ENCODE results near the gene GGT5.

Gene GGT5

GRCh38 chr22:24179478-24180210 is 65.2 kb downstream of the GGT5 start:
- H2AFZ ChIP-seq (ENCODE audit: low read length), result no peak overlapping the region
- no peaks in the 10 kb centered on the region for H3K9me3 ChIP-seq (replicated peaks; ENCODE audit: insufficient read depth, low read length)
- no peak overlapping the region for H3K27ac ChIP-seq (ENCODE audit: low read length)
- no peak overlapping the region for H3K4me3 ChIP-seq (ENCODE audit: low read length)
- no peaks in the 10 kb centered on the region for H3K36me3 ChIP-seq (replicated peaks; ENCODE audit: insufficient read depth, low read length)
- no peaks in the 10 kb centered on the region for H4K20me1 ChIP-seq (ENCODE audit: insufficient read depth, low read length)
- no peak overlapping the region for H3K4me2 ChIP-seq (ENCODE audit: low read depth, low read length)
- no peaks in the 10 kb centered on the region for H3K4me1 ChIP-seq (ENCODE audit: low read length)
- no peaks in the 10 kb centered on the region for H3F3A ChIP-seq (ENCODE audit: insufficient read depth, low read length)
- TF ChIP-seq EZH2phosphoT487 (IDR thresholded peaks at IDR 0.05; ENCODE audit: low read length), result no peak
- no peak for TF ChIP-seq CTCF (IDR thresholded peaks at IDR 0.05; ENCODE audit: low read length)
- TF ChIP-seq EZH2 (optimal IDR thresholded peaks at IDR 0.05; ENCODE audit: low read depth, low read length), result no peak
- H3K27me3 ChIP-seq (replicated peaks; ENCODE audit: insufficient read depth, low read length), result no peaks in the 10 kb centered on the region
- no peaks in the 10 kb centered on the region for H3K79me2 ChIP-seq (ENCODE audit: low read length)
- no peak for DNase-seq
- no peaks in the 10 kb centered on the region for H3K9me2 ChIP-seq (replicated peaks; ENCODE audit: insufficient read depth, low read length)
- H3K9ac ChIP-seq (ENCODE audit: low read length), result no peak overlapping the region

DNA sequence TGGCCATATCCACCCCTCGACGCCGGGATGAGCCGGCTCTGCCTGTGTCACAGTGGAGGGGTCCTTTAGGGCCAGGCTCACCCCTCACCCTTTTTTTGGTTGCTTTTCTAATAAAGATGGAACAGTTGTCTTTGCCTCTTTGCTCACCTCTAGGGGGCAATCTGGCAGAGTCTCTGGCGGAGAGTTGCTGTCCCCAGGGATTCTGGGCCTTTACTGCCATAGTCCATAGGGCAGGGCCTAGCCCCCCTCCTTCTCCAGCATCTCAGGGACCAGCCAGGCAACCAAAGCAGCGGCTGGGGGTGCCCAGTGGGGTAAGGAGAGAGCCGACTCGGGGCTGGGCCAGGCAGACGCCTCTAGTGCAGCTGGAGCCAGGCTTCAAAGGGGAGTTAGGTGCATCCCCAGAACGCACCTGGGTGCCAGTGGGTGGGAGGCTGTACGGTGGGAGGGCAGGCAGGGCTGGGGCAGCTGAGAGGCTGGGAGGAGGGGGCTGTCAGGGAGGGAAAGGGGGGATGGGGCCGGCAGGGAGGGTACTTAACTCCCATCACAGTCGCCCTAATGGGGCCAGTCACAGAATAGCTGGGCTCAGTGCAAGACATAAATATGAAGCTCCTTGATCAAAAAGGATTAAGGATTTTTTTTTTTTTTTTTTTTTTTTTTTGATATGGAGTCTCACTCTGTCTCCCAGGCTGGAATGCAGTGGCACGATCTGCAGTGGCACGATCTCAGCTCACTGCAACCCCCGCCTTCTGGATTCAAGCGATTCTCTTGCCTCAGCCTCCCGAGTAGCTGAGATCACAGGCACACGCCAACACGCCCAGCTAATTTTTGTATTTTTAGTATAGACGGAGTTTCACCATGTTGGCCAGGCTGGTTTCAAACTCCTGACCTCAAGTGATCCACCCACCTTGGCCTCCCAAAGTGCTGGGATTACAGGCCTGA is 66.1 kb downstream of the GGT5 start:
- Histone ChIP-seq H3K9me2 (replicated peaks; ENCODE audit: insufficient read depth, low read length) (no peaks in the 10 kb centered on the region), H3K27me3 (replicated peaks; ENCODE audit: insufficient read depth, low read length) (no peaks in the 10 kb centered on the region), H3F3A (ENCODE audit: insufficient read depth, low read length) (no peaks in the 10 kb centered on the region), H3K4me2 (ENCODE audit: low read depth, low read length) (no peak overlapping the region), H3K9me3 (replicated peaks; ENCODE audit: insufficient read depth, low read length) (no peaks in the 10 kb centered on the region), H2AFZ (ENCODE audit: low read length) (no peak overlapping the region), H4K20me1 (ENCODE audit: insufficient read depth, low read length) (no peaks in the 10 kb centered on the region), H3K36me3 (replicated peaks; ENCODE audit: insufficient read depth, low read length) (no peaks in the 10 kb centered on the region), H3K79me2 (ENCODE audit: low read length) (no peaks in the 10 kb centered on the region), H3K9ac (ENCODE audit: low read length) (no peak overlapping the region), H3K4me3 (ENCODE audit: low read length) (no peak overlapping the region), H3K27ac (ENCODE audit: low read length) (no peak overlapping the region), H3K4me1 (ENCODE audit: low read length) (no peaks in the 10 kb centered on the region)
- DNase-seq, result no peak
- TF ChIP-seq EZH2phosphoT487 (IDR thresholded peaks at IDR 0.05; ENCODE audit: low read length) (no peak), CTCF (IDR thresholded peaks at IDR 0.05; ENCODE audit: low read length) (peak; percentile 28)

DNA sequence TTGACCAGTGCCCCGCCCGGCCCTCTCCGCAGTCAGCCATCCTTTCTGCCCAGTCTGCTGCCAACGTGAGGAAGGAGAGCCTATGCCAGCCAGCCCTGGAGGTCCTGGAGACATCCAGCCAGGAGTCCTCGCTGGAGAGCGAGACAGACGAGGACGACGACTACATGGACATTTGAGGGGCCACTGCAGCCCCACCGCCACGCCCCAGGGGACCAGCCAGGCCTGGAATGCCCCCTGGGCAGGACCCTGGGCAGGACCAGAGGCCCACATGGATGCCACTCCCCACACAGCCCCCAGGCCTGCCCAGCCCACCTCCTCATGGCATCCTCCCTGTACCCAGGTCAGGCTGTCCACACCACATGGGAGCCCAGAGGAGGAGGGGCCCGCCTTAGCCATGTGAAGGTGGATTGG is 66.9 kb downstream of the GGT5 start:
- no peaks in the 10 kb centered on the region for H3K9me2 ChIP-seq (replicated peaks; ENCODE audit: insufficient read depth, low read length)
- H3K27me3 ChIP-seq (replicated peaks; ENCODE audit: insufficient read depth, low read length), result no peaks in the 10 kb centered on the region
- H3F3A ChIP-seq (ENCODE audit: insufficient read depth, low read length), result no peaks in the 10 kb centered on the region
- TF ChIP-seq EZH2 (optimal IDR thresholded peaks at IDR 0.05; ENCODE audit: low read depth, low read length) (no peak), EZH2phosphoT487 (IDR thresholded peaks at IDR 0.05; ENCODE audit: low read length) (no peak)
- H3K4me3 ChIP-seq (ENCODE audit: low read length), result no peak overlapping the region
- H3K4me1 ChIP-seq (ENCODE audit: low read length), result no peaks in the 10 kb centered on the region
- H3K36me3 ChIP-seq (replicated peaks; ENCODE audit: insufficient read depth, low read length), result no peaks in the 10 kb centered on the region
- no peak overlapping the region for H3K4me2 ChIP-seq (ENCODE audit: low read depth, low read length)
- no peaks in the 10 kb centered on the region for H3K9me3 ChIP-seq (replicated peaks; ENCODE audit: insufficient read depth, low read length)
- H3K27ac ChIP-seq (ENCODE audit: low read length), result no peak overlapping the region
- no peak for DNase-seq
- H4K20me1 ChIP-seq (ENCODE audit: insufficient read depth, low read length), result no peaks in the 10 kb centered on the region
- H3K9ac ChIP-seq (ENCODE audit: low read length), result no peak overlapping the region
- H3K79me2 ChIP-seq (ENCODE audit: low read length), result no peaks in the 10 kb centered on the region
- no peak overlapping the region for H2AFZ ChIP-seq (ENCODE audit: low read length)

All from MM.1S (cell line).